Activated B cell treated with CpG ODN at 0.5 μM for 24 hours (primary cell): Measurements from ENCODE around the gene ZDHHC8. TPM values are rescaled to one million over a fixed set of nuclear protein-coding genes. Genes with fewer than 3 reads are reported as not detected.

ENCODE experiments used
- ATAC-seq: fragments of 200-7000 bp; cut with Tn5 transposase; one replicate; pipeline ENCODE4 v1.10.0; 2021; ENCODE audit warnings: low read depth, mild to moderate bottlenecking, moderate library complexity
- CTCF ChIA-PET: fragments of 350-600 bp; sonication (Branson Sonifier 250); formaldehyde crosslinking; loops from one replicate; lab custom pipeline; 2021; ENCODE audit warnings: antibody characterized with exemption; lab: Charles Lee
- POLR2A ChIA-PET: fragments of 350-600 bp; sonication (Branson Sonifier 250); formaldehyde crosslinking; loops from one replicate; lab custom pipeline; 2021; ENCODE audit warnings: antibody characterized with exemption; lab: Charles Lee
- DNase-seq: peaks from one replicate; pipeline ENCODE4 v3.0.0; 2022
- H3K27ac Mint-ChIP-seq: one replicate; pipeline ENCODE4 v1.8.0; 2020; ENCODE audit warnings: mixed read lengths
- H3K27me3 Mint-ChIP-seq: one replicate; pipeline ENCODE4 v1.8.0; 2021; ENCODE audit warnings: mixed read lengths
- H3K36me3 Mint-ChIP-seq: one replicate; pipeline ENCODE4 v1.8.0; 2021; ENCODE audit warnings: low read depth, mixed read lengths
- H3K4me1 Mint-ChIP-seq: one replicate; pipeline ENCODE4 v1.8.0; 2021; ENCODE audit warnings: mixed read lengths
- H3K4me3 Mint-ChIP-seq: one replicate; pipeline ENCODE4 v1.8.0; 2020; ENCODE audit warnings: mild to moderate bottlenecking, mixed read lengths
- H3K9me3 Mint-ChIP-seq: one replicate; pipeline ENCODE4 v1.8.0; 2020; ENCODE audit warnings: mixed read lengths
- intact Hi-C: fragments of 100-400 bp; cut with micrococcal nuclease; formaldehyde crosslinking; loops from one replicate; pipeline ENCODE4 v1.15.1; 2024
- total RNA-seq: library from RNA; stranded (reverse); gene quantifications from 2 replicates; pipeline ENCODE4 v1.2.3, GENCODE V29; 2022
- TF ChIP-seq, protein P1 (sequence below): fragments of 200-600 bp; IDR thresholded peaks from one replicate; pipeline ENCODE4 v1.8.0; 2022; ENCODE audit warnings: antibody characterized with exemption, mild to moderate bottlenecking

ZDHHC8 gene
- total RNA-seq, 1 donor from 2014 or later = 65.6 TPM

DNA sequence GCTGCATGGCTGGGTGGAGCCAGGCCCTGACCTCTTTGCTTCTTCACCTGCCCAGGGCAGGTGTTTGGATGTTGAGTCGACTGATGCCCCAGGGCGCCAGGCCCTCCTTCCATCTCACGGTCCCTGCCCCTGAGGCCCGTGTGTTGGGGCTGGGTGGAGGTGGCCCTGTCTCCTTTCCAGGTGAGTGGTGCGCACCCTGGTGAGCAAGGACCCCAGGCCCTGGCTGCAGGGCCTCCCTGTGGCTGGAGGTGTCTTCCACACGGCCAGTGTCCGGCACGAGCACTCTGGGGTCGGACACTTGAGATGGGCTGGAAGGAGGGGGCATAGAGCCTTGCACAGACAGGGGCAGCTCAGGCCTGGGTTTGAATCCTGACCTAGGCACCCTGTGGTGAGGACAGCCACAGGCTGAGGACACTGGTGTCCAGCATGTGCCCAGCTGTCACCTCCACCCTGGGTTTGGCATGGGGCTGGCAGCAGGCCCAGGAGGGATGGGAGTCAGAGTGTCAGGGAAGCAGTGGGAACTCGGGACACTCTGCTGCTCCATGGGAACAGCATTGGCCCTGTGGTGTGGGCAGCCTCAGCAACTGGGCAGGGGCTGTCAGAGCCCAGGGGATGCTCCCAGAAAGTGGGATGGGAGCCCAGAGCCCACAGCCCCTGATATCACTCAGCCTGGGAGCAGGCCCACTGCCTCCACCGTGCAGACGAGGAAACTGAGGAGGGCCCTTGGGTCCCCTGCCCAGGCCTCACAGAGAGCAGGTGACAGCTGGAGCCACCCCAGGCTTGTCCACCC, 56.4 kb downstream of the ZDHHC8 start:
- ChIA-PET POLR2A (no interaction called here), CTCF (no interaction called here)
- no peaks in the 10 kb centered on the region for H3K36me3 Mint-ChIP-seq
- DNase-seq (no peak), ATAC-seq (no peak)
- TF ChIP-seq, protein P1, sequence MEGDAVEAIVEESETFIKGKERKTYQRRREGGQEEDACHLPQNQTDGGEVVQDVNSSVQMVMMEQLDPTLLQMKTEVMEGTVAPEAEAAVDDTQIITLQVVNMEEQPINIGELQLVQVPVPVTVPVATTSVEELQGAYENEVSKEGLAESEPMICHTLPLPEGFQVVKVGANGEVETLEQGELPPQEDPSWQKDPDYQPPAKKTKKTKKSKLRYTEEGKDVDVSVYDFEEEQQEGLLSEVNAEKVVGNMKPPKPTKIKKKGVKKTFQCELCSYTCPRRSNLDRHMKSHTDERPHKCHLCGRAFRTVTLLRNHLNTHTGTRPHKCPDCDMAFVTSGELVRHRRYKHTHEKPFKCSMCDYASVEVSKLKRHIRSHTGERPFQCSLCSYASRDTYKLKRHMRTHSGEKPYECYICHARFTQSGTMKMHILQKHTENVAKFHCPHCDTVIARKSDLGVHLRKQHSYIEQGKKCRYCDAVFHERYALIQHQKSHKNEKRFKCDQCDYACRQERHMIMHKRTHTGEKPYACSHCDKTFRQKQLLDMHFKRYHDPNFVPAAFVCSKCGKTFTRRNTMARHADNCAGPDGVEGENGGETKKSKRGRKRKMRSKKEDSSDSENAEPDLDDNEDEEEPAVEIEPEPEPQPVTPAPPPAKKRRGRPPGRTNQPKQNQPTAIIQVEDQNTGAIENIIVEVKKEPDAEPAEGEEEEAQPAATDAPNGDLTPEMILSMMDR = no peak
- no peak overlapping the region for H3K4me3 Mint-ChIP-seq
- no peaks in the 10 kb centered on the region for H3K9me3 Mint-ChIP-seq
- H3K27me3 Mint-ChIP-seq = no peaks in the 10 kb centered on the region
- no peaks in the 10 kb centered on the region for H3K4me1 Mint-ChIP-seq
- no peak overlapping the region for H3K27ac Mint-ChIP-seq
- intact Hi-C loops = no loop called here

DNA sequence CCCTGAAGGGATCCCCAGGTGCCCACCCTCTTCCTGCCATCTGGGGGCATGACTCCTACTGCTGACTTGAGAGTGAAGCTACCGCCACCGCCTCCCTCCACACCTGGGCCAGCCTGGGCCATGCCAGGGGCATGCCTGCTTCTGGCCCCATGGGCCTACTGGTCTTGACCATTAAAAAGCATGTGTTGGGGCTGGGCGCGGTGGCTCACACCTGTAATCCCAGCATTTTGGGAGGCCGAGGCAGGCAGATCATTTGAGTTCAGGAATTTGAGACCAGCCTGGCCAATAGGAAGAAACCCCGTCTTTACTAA, 56.9 kb downstream of the ZDHHC8 start:
- intact Hi-C loops = no loop called here
- CTCF ChIA-PET = no interaction called here
- Mint-ChIP-seq H3K9me3 (no peaks in the 10 kb centered on the region), H3K4me1 (no peaks in the 10 kb centered on the region), H3K27me3 (no peaks in the 10 kb centered on the region), H3K27ac (no peak overlapping the region), H3K4me3 (no peak overlapping the region), H3K36me3 (no peaks in the 10 kb centered on the region)
- POLR2A ChIA-PET = no interaction called here
- no peak for ATAC-seq
- TF ChIP-seq, protein P1 = no peak
- no peak for DNase-seq

DNA sequence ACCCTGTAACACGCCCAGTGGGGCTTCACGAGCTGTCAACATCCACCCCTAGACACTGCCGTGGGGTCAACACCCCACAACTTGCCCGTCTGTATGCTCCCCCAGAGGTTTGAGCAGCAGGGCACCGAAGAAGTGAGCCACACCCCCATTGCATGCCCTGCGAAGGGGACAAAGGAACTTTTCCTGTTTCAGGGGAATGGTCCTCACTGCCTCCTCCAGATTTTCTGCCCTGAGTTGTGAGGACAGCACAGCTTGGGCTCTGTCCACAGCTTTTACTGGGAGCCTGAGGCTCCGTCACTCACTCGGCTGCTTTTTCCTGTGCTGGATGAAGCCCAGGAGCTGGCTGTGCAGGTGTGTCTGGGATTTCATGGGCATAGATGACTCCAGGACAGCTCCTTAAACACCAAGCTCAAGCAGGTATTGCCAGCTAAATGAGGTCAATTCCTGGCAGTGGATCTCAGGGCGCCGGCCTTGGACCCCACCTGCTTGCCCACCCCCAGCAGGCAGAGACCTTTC, 59.5 kb downstream of the ZDHHC8 start:
- no peaks in the 10 kb centered on the region for H3K4me1 Mint-ChIP-seq
- no peaks in the 10 kb centered on the region for H3K9me3 Mint-ChIP-seq
- H3K36me3 Mint-ChIP-seq = no peaks in the 10 kb centered on the region
- no peak overlapping the region for H3K4me3 Mint-ChIP-seq
- intact Hi-C loops = no loop called here
- ATAC-seq (no peak), DNase-seq (no peak)
- no peaks in the 10 kb centered on the region for H3K27me3 Mint-ChIP-seq
- ChIA-PET POLR2A (no interaction called here), CTCF (no interaction called here)
- H3K27ac Mint-ChIP-seq = no peak overlapping the region
- TF ChIP-seq, protein P1 = no peak

DNA sequence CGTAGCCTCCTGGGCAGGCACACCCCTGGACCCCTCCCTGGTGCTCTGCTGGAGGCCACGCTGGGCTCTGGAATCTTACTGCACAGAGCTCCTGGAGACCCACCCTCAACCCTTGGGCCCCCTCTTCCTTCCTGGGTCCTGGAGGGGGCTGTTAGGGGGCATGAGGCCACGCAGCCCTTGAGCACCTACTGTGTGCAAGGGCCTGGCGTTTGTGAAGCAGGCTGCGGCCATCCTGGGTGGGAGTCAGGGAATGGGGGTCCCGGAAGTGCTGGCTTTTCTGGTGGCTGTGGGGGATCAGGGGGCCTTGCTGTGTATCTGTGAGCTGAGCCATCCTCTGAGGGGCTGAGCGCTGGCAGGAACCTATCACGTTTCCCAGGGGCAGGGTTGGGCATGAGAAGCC, 60.2 kb downstream of the ZDHHC8 start:
- no peak overlapping the region for H3K4me3 Mint-ChIP-seq
- no peaks in the 10 kb centered on the region for H3K9me3 Mint-ChIP-seq
- CTCF ChIA-PET = no interaction called here
- no peaks in the 10 kb centered on the region for H3K4me1 Mint-ChIP-seq
- TF ChIP-seq, protein P1 = no peak
- no peaks in the 10 kb centered on the region for H3K27me3 Mint-ChIP-seq
- intact Hi-C loops = no loop called here
- no peak for DNase-seq
- H3K36me3 Mint-ChIP-seq = no peaks in the 10 kb centered on the region
- ATAC-seq = no peak
- H3K27ac Mint-ChIP-seq = no peak overlapping the region
- POLR2A ChIA-PET = no interaction called here

DNA sequence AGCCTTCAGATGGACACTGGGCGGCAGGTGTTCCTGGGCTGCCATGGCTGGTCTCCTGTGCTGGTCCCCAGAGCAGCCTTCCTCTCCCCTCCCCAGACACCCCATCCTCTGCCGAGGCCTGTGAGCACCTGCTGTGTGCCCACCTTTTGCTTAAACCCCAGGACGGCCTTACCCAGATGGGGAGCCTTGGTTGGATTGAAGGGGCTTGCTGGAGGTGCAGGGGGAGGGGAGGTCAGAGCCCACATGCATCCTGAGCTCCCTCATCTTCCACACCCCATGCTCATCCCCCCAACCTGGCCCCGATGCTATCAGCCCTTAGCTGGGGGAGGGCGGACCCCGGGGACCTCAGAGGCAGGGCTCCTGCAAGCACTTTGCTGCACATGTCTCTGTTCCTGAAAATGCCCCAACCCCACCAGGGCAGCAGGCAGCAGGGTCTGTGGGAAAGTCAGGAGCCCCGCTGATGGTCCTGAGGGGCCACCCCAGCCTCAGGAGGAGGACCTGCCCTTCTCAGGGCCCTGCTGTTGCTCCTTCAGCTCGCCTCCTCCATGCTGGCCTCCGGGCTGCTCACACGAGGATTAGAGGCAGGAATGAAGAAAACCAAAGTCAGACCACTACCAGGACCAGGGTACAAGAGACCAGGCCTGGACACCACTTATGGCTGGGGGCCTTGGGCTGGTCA, 60.8 kb downstream of the ZDHHC8 start:
- Mint-ChIP-seq H3K4me3 (no peak overlapping the region), H3K4me1 (no peaks in the 10 kb centered on the region), H3K36me3 (no peaks in the 10 kb centered on the region), H3K27me3 (no peaks in the 10 kb centered on the region), H3K27ac (no peak overlapping the region), H3K9me3 (no peaks in the 10 kb centered on the region)
- ATAC-seq (no peak), DNase-seq (no peak)
- POLR2A ChIA-PET = no interaction called here
- intact Hi-C loops = no loop called here
- CTCF ChIA-PET = no interaction called here
- TF ChIP-seq, protein P1 = no peak
